ENCODE results near the gene SYTL3.
A peak's percentile ranks its signal among the peaks of the same experiment; 100 is the strongest.

SYTL3 gene

GRCh38 chr6:158797331-158798310 is 147.8 kb downstream of the SYTL3 start:
- no peak for DNase-seq (ENCODE audit: extremely low read depth, insufficient read length)
- no peak overlapping the region for H3K4me3 ChIP-seq (replicated peaks; ENCODE audit: low read depth, low read length)
- H3K36me3 ChIP-seq (ENCODE audit: control insufficient read depth, insufficient read depth, low read length) = peaks cover 2% of the 10 kb centered on the region
- no peak for TF ChIP-seq CTCF (IDR thresholded peaks at IDR 0.05; ENCODE audit: insufficient read depth, low read length, poor library complexity, severe bottlenecking)
- no peaks in the 10 kb centered on the region for H3K27me3 ChIP-seq (replicated peaks; ENCODE audit: control insufficient read depth, insufficient read depth, low read length)

GRCh38 chr6:158798311-158798710 is 148.5 kb downstream of the SYTL3 start:
- Histone ChIP-seq H3K4me3 (replicated peaks; ENCODE audit: low read depth, low read length) (no peak overlapping the region), H3K36me3 (ENCODE audit: control insufficient read depth, insufficient read depth, low read length) (peaks cover 2% of the 10 kb centered on the region), H3K27me3 (replicated peaks; ENCODE audit: control insufficient read depth, insufficient read depth, low read length) (no peaks in the 10 kb centered on the region)
- TF ChIP-seq CTCF (IDR thresholded peaks at IDR 0.05; ENCODE audit: insufficient read depth, low read length, poor library complexity, severe bottlenecking) = peak; percentile 1
- DNase-seq (ENCODE audit: extremely low read depth, insufficient read length) = no peak

- Histone ChIP-seq H3K27me3 (replicated peaks; ENCODE audit: control insufficient read depth, insufficient read depth, low read length) (no peaks in the 10 kb centered on the region), H3K4me3 (replicated peaks; ENCODE audit: low read depth, low read length) (no peak overlapping the region), H3K36me3 (ENCODE audit: control insufficient read depth, insufficient read depth, low read length) (peaks cover 2% of the 10 kb centered on the region)
- TF ChIP-seq CTCF (IDR thresholded peaks at IDR 0.05; ENCODE audit: insufficient read depth, low read length, poor library complexity, severe bottlenecking) = no peak
- DNase-seq (ENCODE audit: extremely low read depth, insufficient read length) = no peak
Measured at GRCh38 chr6:158799051-158799792, 149.4 kb downstream of the SYTL3 start.

- peaks cover 2% of the 10 kb centered on the region for H3K36me3 ChIP-seq (ENCODE audit: control insufficient read depth, insufficient read depth, low read length)
Measured at GRCh38 chr6:158801655-158802294, 151.9 kb downstream of the SYTL3 start.

More at GRCh38 chr6:158801655-158802294, 151.9 kb downstream of the SYTL3 start:
- DNase-seq (ENCODE audit: extremely low read depth, insufficient read length) = no peak
- no peak overlapping the region for H3K4me3 ChIP-seq (replicated peaks; ENCODE audit: low read depth, low read length)
- no peak for TF ChIP-seq CTCF (IDR thresholded peaks at IDR 0.05; ENCODE audit: insufficient read depth, low read length, poor library complexity, severe bottlenecking)
- no peaks in the 10 kb centered on the region for H3K27me3 ChIP-seq (replicated peaks; ENCODE audit: control insufficient read depth, insufficient read depth, low read length)

All from GM06990 (cell line).